Urothelium cell line (cell line): Measurements from ENCODE around the gene NHLRC4.
A peak's percentile ranks its signal among the peaks of the same experiment; 100 is the strongest.

Source experiments
- DNase-seq: peaks from one replicate; pipeline ENCODE4 v3.0.0; 2011; ENCODE audit warnings: low spot score, mixed read lengths
- FAIRE-seq: peaks from 2 replicates; lab custom pipeline; 2011; peaks lifted over from hg19 to GRCh38; lab: Jason Lieb, UNC

Gene NHLRC4

GRCh38 chr16:566475-567372 lies at the start of gene NHLRC4:
Gene NHLRC4 (plus strand): TSS chr16:567005. CDS start chr16:568048, 1,043 bp downstream.
- peak; percentile 40 for DNase-seq
- FAIRE-seq = peak; percentile 23

- FAIRE-seq = no peak
These were observed 47.9 kb upstream of the NHLRC4 start for GRCh38 chr16:518858-519257.

GRCh38 chr16:519425-519824 lies 47.4 kb upstream of the NHLRC4 start:
- FAIRE-seq (no peak), DNase-seq (no peak)

More at GRCh38 chr16:518858-519257, 47.9 kb upstream of the NHLRC4 start:
- no peak for DNase-seq

GRCh38 chr16:519841-520687 lies 46.7 kb upstream of the NHLRC4 start:
- DNase-seq (no peak), FAIRE-seq (no peak)

GRCh38 chr16:520847-521246 lies 46.0 kb upstream of the NHLRC4 start:
- no peak for FAIRE-seq
- no peak for DNase-seq

- no peak for FAIRE-seq
- no peak for DNase-seq
These were observed 45.2 kb upstream of the NHLRC4 start for GRCh38 chr16:521381-522210.

GRCh38 chr16:522320-523096 lies 44.3 kb upstream of the NHLRC4 start:
- no peak for FAIRE-seq
- no peak for DNase-seq

- DNase-seq (no peak), FAIRE-seq (no peak)
These were observed 43.6 kb upstream of the NHLRC4 start for GRCh38 chr16:523097-523741.

- no peak for DNase-seq
- FAIRE-seq = no peak
These were observed 42.3 kb upstream of the NHLRC4 start for GRCh38 chr16:524274-525040.

- no peak for FAIRE-seq
- DNase-seq = no peak
These were observed 41.7 kb upstream of the NHLRC4 start for GRCh38 chr16:525123-525519.

- peak; percentile 65 for DNase-seq
These were observed 41.2 kb upstream of the NHLRC4 start for GRCh38 chr16:525520-526180.

GRCh38 chr16:526181-527014 lies 40.4 kb upstream of the NHLRC4 start:
- FAIRE-seq (no peak), DNase-seq (no peak)

More at GRCh38 chr16:525520-526180, 41.2 kb upstream of the NHLRC4 start:
- no peak for FAIRE-seq

GRCh38 chr16:527015-527903 lies 39.5 kb upstream of the NHLRC4 start, which contains the start of gene CAPN15:
Gene CAPN15 (plus strand): TSS chr16:527712. CDS start chr16:546839, 19,127 bp downstream.
- DNase-seq (peak; percentile 92), FAIRE-seq (no peak)

- FAIRE-seq (no peak), DNase-seq (no peak)
These were observed 38.4 kb upstream of the NHLRC4 start for GRCh38 chr16:528111-529011.

GRCh38 chr16:529012-529575 lies 37.7 kb upstream of the NHLRC4 start:
- DNase-seq = no peak
- FAIRE-seq = no peak
